Lower lobe of right lung (tissue), 2 donors: Measurements from ENCODE around the gene ADAMTS2. TPM values are rescaled to one million over a fixed set of nuclear protein-coding genes. Genes with fewer than 3 reads are reported as not detected.

Experiments
- ATAC-seq, 2 donors: fragments of 200-7000 bp; cut with Tn5 transposase; one replicate each; pipeline ENCODE4 v1.9.1; 2020 to 2022; ENCODE audit warnings: mild to moderate bottlenecking in 2 of 2, moderate library complexity in 2 of 2
- DNase-seq: peaks from one replicate; pipeline ENCODE4 v3.0.0-alpha.2; 2020
- H3K27ac ChIP-seq: fragments of 200-600 bp; one replicate; pipeline ENCODE4 v1.8.0; 2022
- H3K27me3 ChIP-seq: fragments of 200-600 bp; one replicate; pipeline ENCODE4 v1.8.0; 2022; ENCODE audit warnings: low read depth
- H3K36me3 ChIP-seq: fragments of 200-600 bp; one replicate; pipeline ENCODE4 v1.8.0; 2022; ENCODE audit warnings: mild to moderate bottlenecking
- H3K4me1 ChIP-seq: fragments of 200-600 bp; one replicate; pipeline ENCODE4 v1.8.0; 2022
- H3K4me3 ChIP-seq: fragments of 200-600 bp; one replicate; pipeline ENCODE4 v1.8.0; 2022; ENCODE audit warnings: mild to moderate bottlenecking
- H3K9me3 ChIP-seq: fragments of 200-600 bp; one replicate; pipeline ENCODE4 v1.8.0; 2022
- intact Hi-C: fragments of 100-400 bp; cut with DNase I; formaldehyde crosslinking; loops from one replicate; pipeline ENCODE4 v1.11.0; 2022
- total RNA-seq: library from RNA; stranded (reverse); fragmentation: NEBNext Ultra II Directional; extraction: Animal tissue kit (Norgen Biotek cat#: 25700); gene quantifications from one replicate; pipeline ENCODE4 v1.2.1, GENCODE V29; 2021
- TF ChIP-seq, protein P1 (sequence below): fragments of 200-600 bp; IDR thresholded peaks from one replicate; pipeline ENCODE4 v1.8.0; 2022; ENCODE audit warnings: antibody characterized with exemption, mild to moderate bottlenecking
- donor health status: DM: no; HTN: yes; CAD: no; lungs with severe emphysema.

The ADAMTS2 gene
- total RNA-seq, 1 donor from 2014 or later = 13.0 TPM

DNA sequence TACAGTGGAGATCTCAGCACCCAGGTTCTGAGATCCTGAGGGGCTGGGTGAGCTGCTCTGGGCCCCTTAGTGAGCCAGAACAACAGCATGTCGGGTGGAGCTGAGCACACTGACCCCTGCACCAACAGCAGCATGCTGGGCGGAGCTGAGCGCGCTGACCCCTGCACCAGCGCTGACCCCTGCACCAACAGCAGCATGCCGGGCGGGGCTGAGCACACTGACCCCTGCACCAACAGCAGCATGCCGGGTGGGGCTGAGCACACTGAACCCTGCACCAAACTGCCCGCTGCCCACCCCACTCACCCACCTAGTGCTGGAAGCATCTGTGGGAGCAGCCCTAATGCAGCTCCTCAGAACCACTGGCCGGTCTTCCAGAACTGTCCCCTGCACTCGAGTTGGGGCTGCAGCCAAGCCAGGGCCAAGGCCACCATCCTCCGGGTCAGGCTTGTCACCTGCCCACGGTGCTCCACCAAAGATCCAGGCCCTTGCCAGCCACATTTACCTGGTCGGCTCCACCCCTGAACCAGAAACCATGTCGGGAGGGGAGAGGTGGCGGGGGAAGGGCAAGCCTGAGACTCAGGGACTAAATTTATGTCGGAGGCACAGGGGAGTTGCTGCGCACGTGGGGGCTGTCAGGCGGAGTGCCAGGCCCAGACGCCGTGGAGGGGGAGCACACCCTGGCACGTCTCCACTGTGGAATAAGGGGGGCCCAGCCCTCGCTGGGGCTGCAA, 80.3 kb downstream of the ADAMTS2 start:
- TF ChIP-seq, protein P1, sequence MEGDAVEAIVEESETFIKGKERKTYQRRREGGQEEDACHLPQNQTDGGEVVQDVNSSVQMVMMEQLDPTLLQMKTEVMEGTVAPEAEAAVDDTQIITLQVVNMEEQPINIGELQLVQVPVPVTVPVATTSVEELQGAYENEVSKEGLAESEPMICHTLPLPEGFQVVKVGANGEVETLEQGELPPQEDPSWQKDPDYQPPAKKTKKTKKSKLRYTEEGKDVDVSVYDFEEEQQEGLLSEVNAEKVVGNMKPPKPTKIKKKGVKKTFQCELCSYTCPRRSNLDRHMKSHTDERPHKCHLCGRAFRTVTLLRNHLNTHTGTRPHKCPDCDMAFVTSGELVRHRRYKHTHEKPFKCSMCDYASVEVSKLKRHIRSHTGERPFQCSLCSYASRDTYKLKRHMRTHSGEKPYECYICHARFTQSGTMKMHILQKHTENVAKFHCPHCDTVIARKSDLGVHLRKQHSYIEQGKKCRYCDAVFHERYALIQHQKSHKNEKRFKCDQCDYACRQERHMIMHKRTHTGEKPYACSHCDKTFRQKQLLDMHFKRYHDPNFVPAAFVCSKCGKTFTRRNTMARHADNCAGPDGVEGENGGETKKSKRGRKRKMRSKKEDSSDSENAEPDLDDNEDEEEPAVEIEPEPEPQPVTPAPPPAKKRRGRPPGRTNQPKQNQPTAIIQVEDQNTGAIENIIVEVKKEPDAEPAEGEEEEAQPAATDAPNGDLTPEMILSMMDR = no peak
- no peak for DNase-seq
- H3K27ac ChIP-seq = peak overlapping the region; percentile 11
- no peak overlapping the region for H3K4me3 ChIP-seq
- H3K9me3 ChIP-seq = no peaks in the 10 kb centered on the region
- H3K36me3 ChIP-seq = no peaks in the 10 kb centered on the region
- H3K27me3 ChIP-seq = peaks cover 7% of the 10 kb centered on the region
- ATAC-seq = no peak
- H3K4me1 ChIP-seq = peaks cover 42% of the 10 kb centered on the region
- intact Hi-C loops = no loop called here

DNA sequence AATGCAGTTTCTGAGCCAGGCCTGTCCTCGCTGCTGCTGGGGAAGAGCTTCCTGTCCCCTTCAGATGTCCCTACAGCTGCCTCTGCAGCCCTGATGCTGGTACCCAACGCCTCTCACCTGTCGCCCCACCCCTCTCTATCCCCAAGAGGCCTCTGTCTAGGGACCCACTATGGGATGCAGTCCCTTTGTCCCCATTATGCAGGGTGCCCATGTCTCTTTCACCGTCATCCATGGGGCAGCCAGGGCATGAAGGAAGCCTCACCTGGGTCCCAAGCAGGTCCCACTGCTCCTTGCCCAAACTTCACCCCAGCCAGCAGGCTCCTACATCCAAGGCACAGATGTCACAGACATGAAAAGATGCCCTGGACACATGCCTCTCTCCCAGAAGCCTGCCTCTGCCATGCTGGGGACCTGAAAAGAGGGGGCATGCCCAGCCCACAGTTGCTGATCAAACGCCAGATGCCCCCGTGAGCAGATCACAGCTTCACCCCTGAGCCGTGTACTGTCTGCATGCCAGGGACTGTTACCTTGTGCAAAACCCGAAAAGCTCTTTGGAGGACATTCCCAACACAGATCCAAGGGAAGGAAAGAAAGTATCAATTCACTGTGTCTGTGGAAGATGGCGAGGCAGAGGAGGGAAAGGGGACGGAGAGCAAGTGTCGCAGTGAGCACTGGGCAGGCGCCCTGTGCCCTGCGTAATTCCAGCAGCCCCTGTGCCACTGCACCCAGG, 81.0 kb downstream of the ADAMTS2 start:
- H3K4me3 ChIP-seq = no peak overlapping the region
- TF ChIP-seq, protein P1 = no peak
- H3K9me3 ChIP-seq = no peaks in the 10 kb centered on the region
- no peaks in the 10 kb centered on the region for H3K36me3 ChIP-seq
- no peak overlapping the region for H3K27ac ChIP-seq
- intact Hi-C loops = no loop called here
- peaks cover 7% of the 10 kb centered on the region for H3K27me3 ChIP-seq
- peak; percentile 25 for DNase-seq
- no peak for ATAC-seq
- peaks cover 34% of the 10 kb centered on the region for H3K4me1 ChIP-seq

DNA sequence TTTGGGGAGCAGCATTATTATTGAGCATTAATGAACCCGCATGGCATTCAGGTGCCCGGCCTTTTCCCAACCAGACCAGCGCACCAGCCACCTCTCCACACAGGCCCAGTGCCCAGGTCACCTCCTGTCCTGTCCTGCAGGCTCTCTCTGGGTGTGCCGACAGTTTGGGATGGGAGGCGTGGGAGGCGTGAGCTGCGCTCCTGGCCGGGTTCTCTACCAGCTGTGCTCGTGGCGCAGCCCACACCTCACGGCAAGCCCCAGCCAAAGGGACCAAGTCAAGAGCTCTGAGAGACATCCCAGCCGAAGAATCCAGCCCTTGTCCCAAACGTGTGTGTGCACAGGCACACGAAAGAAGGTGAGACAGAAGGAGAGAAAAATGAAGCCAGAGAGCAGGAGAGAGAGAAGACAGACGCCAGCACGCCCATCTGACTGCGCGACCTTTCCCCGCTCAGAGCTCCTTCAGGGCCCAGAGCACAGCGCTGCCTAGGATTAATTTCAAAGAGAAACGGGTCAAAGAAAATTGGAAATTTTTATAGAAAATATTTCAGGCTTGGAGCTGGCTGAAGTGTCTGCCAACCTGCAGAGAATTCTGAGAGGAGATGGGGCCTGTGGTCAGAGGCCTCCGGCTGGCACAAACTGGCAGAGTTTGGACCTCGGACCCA, 81.7 kb downstream of the ADAMTS2 start:
- DNase-seq (peak; percentile 27), ATAC-seq (no peak)
- Histone ChIP-seq H3K27me3 (peaks cover 7% of the 10 kb centered on the region), H3K36me3 (no peaks in the 10 kb centered on the region), H3K4me1 (peaks cover 32% of the 10 kb centered on the region), H3K27ac (no peak overlapping the region), H3K9me3 (no peaks in the 10 kb centered on the region), H3K4me3 (no peak overlapping the region)
- intact Hi-C loops = no loop called here
- TF ChIP-seq, protein P1 = no peak

DNA sequence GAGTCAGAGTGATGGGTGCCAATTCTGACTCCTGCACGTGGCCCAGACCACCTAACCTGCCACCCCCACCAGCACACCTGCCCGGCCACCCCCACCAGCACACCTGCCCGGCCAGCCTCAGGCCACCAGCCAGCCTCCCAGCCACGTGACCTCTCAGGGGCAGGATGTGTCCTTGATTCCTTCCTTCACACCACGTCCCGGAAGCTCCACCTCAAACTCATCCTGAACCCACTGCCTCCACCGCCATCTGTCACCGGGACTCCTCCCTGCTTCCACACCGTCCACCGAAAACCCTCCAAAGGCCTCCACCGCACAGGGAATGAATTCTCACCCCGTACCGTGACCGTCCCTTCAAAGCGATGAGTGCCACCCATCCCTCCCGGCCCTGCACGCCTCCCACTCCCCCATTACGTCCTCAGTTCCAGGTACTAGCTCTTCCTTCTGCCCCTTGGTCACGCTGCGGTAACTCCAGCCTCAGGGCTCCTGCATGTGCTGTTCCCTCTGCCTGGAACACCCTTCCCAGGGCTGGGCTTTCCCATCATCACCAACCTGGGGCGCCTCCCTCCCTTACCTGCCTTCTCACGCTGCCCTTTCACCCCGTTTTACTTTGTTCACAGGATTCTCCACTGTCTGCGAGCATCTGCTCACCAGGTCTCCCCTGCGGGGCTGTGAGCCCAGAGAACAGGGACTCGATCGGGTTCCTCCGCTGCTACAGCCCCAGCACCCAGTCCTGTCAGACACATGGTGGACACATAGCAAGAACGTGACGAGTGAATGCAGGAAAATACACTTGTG, 82.9 kb downstream of the ADAMTS2 start:
- TF ChIP-seq, protein P1 = no peak
- peak; percentile 28 for DNase-seq
- intact Hi-C loops = no loop called here

More for the DNA sequence above, 82.9 kb downstream of the ADAMTS2 start:
- no peak overlapping the region for H3K4me3 ChIP-seq
- peaks cover 27% of the 10 kb centered on the region for H3K4me1 ChIP-seq
- peaks cover 7% of the 10 kb centered on the region for H3K27me3 ChIP-seq
- no peak for ATAC-seq
- H3K9me3 ChIP-seq = no peaks in the 10 kb centered on the region
- H3K27ac ChIP-seq = no peak overlapping the region
- H3K36me3 ChIP-seq = no peaks in the 10 kb centered on the region
